Activated CD8-positive, alpha-beta memory T cell treated with anti-CD3 and anti-CD28 coated beads for 1 hour (primary cell): ENCODE results near the gene CYP4F8.
"Not testable (repeated sequence)": the region's sequence is repeated elsewhere in the genome, so short reads cannot be mapped to it uniquely, and the experiment has no call there.

Source experiments
- DNase-seq, 2 donors: peaks; one replicate each; pipeline ENCODE4 v3.0.0-alpha.2; 2020; ENCODE audit warnings: low read depth in 1 of 2; ENCODE audit errors: extremely low read depth in 1 of 2

CYP4F8 gene

DNA sequence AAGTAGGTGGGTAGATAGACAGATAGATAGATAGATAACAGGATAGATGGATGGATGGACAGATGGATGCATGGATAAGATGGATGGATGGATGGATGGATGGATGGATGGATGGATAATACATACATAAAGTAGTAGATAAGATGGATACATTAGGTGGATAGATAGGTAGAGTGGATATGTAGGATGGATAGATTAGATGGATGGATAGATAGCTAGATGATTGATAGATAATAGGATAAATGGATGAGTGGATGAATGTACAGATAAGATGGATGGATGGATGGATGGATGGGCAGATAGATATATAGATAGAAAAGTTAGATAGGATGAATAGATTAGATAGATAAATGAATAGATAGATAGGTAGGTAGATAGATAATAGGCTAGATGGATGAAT is 27.8 kb downstream of the CYP4F8 start:
- no peak for DNase-seq

GRCh38 chr19:15643387-15643786 is 28.4 kb downstream of the CYP4F8 start:
- DNase-seq: no peak

GRCh38 chr19:15644066-15644741 is 29.2 kb downstream of the CYP4F8 start:
- no peak for DNase-seq

- DNase-seq: no peak
Observed at GRCh38 chr19:15644816-15645215, 29.8 kb downstream of the CYP4F8 start.

GRCh38 chr19:15649526-15649925 is 34.5 kb downstream of the CYP4F8 start:
- DNase-seq: no peak

GRCh38 chr19:15650123-15650522 is 35.1 kb downstream of the CYP4F8 start:
- DNase-seq: not testable (repeated sequence)

GRCh38 chr19:15651791-15652190 is 36.8 kb downstream of the CYP4F8 start:
- DNase-seq: no peak

DNA sequence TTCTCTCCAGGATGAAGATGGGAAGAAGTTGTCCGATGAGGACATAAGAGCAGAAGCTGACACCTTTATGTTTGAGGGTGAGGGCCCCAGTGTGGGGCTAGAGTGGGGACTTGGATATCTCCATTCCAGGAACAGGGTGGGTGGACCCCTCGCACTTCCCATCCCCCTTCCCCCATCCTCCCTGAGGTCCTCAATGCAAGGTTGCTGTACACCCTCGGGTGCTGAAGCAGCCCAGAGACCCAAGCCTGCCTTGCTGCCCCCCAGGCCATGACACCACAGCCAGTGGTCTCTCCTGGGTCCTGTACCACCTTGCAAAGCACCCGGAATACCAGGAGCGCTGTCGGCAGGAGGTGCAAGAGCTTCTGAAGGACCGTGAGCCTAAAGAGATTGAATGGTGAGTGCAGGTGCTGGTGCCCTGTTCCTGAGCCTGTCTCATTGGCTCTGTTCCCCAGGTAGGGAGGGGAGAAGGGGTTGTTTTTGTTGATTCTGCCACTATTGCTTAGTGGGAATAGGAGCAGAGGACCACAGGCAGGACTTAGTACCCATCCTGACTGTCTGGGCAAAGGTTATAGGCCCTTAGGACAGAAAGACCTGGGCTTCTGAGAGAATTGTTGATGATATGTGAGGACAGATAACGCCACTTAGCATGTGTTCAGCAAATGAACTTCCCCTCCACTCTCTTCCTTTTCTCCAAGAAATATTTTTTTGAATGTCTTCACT is 37.7 kb downstream of the CYP4F8 start:
- DNase-seq: no peak

GRCh38 chr19:15656467-15656866 is 41.4 kb downstream of the CYP4F8 start:
- DNase-seq: no peak

DNA sequence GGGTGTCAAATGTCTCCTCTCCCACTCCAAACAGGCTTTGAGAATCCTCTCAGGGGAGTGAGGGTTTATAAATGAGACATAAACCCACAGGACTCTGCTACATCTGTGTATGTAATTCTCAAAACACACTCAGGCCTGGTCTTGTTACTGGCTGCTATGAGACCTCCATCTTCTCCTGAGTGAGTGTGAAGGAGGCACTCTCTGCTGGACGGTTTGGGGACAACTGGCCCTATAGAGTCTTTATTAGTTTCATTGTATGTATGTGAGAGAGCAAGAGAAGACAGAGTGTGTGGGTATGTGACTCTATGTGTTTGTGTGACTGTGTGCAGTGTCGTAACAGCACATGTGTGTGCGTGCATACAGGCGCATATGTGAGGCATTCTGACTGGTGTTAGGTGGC is 48.2 kb downstream of the CYP4F8 start:
- DNase-seq: no peak

DNA sequence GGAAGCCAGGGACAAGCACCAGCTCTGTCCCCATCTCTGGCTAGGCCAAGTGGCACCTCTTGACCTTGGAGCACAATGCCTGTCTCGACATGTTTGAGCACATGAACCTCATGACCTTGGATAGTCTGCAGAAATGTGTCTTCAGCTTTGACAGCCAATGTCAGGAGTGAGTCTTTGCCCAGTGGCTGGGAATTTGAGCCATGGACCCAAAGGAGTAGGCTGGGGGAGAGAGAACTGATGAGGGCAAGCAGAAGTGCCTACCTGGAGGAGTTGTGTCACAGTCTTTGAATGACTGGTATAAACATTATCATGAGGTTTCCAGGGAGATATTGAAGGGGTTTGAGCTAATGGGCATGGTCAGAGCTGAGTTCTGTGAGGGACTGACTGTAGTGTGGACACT is 51.2 kb downstream of the CYP4F8 start:
- DNase-seq: no peak

DNA sequence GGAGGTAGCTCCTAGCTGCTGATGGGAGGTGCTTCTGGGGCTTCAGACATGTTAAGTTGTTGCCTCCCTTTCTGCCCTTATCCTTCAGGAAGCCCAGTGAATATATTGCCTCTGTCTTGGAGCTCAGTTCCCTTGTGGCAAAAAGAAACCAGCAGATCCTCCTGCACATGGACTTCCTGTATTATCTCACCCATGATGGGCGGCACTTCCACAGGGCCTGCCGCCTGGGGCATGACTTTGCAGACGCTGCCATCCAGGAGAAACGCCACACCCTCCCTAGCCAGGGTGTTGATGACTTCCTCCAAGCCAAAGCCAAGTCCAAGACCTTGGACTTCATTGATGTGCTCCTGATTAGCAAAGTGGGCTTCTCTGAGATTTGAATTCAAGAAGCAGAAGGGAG is 51.9 kb downstream of the CYP4F8 start:
- DNase-seq: no peak

GRCh38 chr19:15669440-15669839 is 54.4 kb downstream of the CYP4F8 start:
- DNase-seq: no peak

DNA sequence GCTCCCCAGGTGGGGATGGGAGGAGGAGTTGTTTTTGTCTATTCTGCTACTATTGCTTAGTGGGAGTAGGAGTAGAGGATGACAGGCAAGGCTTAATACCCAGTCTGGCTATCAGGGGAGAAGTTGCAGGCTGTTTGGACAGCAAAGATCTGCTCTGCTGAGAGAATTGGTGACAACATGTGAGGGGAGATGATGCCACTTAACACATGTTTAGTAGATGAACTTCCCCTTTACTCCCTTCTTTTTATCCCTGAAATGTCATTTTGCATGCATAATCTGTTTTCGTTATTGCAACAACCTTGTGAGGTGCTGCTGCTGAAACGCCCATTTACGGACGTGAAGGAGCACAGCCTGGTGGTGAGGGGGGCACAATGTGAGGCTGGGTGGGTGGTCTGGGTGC is 54.9 kb downstream of the CYP4F8 start:
- DNase-seq: no peak

DNA sequence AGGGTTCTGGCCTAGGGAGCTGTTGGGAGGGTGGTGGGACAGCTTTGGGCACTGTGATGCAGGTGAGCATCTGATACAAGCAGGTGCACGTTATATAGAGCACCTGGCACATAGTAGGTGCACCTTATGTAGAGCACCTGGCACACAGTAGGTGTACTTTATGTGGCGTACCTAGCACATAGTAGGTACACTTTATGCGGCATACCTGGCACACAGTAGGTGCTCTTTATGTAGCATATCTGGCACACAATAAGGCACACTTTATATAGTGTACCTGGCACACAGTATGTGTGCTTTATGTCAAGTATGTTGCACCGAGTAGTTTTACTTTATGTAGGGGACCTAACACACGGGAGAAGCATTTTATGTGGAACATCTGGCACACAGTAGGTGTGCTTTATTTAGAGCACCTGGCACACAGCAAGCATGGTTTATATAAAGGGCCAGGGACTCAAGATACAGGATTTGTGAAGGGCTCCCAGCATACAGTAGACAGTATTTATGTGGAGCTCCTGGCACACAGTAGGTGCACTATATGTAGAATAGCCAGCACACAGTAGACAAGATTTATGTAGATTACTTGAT is 56.3 kb downstream of the CYP4F8 start:
- no peak for DNase-seq

- no peak for DNase-seq
Observed at GRCh38 chr19:15671891-15672579, 57.0 kb downstream of the CYP4F8 start.

- peak in 1 of 2 donors; percentile 11 for DNase-seq
Observed at GRCh38 chr19:15672580-15673175, 57.7 kb downstream of the CYP4F8 start, which contains the start of gene CYP4F12. Gene CYP4F12, plus strand, starts transcription at chr19:15673087. Its CDS starts 443 bp downstream, at chr19:15673530.

DNA sequence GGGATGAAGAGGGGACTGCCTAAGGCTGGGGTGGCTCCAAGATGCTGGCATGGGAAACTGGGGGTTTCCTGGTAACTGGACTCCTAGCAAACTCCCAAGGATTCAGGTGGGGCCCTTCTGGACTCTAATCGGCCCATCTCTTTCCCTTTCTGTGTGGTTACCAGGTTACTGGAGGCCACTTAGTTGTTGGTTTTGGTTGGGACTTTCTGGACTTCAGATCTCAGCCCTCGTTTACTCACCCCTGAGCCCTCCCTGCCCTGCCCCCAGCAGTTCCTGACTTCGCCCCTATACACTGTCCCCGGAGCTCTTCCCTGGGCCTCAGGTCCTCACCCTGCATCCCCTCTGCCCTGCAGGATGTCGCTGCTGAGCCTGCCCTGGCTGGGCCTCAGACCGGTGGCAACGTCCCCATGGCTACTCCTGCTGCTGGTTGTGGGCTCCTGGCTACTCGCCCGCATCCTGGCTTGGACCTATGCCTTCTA is 58.2 kb downstream of the CYP4F8 start:
- DNase-seq: no peak

DNA sequence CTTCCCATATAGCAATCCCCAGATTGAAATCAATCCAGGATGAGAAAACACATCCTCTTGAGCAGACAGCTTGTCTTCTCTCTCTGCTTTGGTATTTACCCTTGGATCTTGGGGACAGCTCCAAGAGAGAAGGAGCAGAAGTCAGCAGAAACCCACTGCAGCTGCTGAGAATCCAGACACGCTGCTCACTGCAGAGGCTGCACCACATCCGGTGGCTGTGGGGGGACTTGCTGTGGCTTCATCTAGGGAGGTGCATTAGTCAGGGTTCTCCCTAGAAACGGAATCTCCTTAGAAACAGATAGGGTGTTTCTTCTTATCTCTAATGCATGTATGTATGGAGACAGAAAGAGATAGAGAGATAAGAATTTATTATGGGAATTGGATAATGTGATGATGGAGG is 60.5 kb downstream of the CYP4F8 start:
- DNase-seq: no peak

DNA sequence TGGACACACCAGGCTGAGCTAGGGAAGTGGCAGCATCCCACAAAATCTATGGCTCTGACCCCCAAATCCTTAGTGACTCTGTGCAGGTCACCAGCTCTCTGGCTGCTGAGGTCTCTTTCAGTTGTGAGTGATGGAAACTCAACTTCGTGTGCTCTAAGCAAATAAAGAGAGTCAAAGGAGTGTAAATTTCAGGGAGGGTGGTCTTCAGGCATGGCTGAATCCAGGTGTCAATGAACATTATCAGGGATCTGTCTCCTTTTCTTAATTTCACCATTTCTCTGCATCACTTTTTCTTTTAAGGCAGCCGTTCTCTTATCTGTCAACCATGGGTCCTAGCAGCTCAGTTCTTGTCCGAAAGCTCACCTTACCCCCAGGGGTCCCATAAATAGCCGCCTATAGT is 64.1 kb downstream of the CYP4F8 start:
- DNase-seq: no peak

DNA sequence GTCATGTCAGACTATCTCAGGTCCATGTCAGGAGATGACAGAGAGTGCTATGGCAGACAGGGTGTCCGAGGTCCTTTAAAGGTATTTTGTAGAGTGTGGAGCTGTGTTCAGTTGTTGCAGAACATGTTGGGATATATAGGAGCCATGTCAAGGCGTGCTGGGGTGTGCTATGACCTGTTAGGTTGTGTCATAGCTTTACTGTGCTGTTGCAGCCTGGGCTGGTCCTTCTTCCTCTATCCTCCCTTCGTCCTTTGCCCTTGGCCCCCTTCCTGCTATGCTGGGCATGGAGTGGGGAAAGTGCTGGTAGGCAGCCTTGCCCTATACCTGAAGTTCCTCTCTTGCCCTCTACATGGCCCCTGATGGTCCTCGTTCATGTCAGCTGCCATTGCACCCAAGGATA is 64.8 kb downstream of the CYP4F8 start:
- not testable (repeated sequence) for DNase-seq
